ENCODE measurements around the gene ZNF319. TPM values are rescaled to one million over a fixed set of nuclear protein-coding genes. Genes with fewer than 3 reads are reported as not detected.

The ZNF319 gene
- total and polyA plus RNA-seq, 2 of the 8 experiments (the other 6 are each of a cell fraction or from before 2014, with no cell fraction given) = 3.3 to 5.5 TPM

- DNase-seq (ENCODE audit: low read depth in 1 of 2, low spot score in 2 of 2) = no peak
- ChIA-PET POLR2A (ENCODE audit: partially characterized antibody) (interaction anchor here (1.2 to 1.4 kb wide), 2 partner anchors 9 to 25 kb away, joined by 3 read pairs; partner anchors contain the start of gene CNGB1), CTCF (ENCODE audit: partially characterized antibody) (interaction anchor here (0.8 to 5.2 kb wide), 19 partner anchors 8 to 154 kb away, joined by 3 to 28 read pairs (median 4); partner anchors contain the start of gene CNGB1)
- no peak overlapping the region for H4K8ac ChIP-seq (ENCODE audit: extremely low read depth, insufficient read depth, low read length)
- no peak overlapping the region for H2BK120ac ChIP-seq (replicated peaks; ENCODE audit: low read depth, low read length)
- no peak overlapping the region for H4K5ac ChIP-seq (ENCODE audit: insufficient read length, low read depth, low read length)
- no peaks in the 10 kb centered on the region for H3K23me2 ChIP-seq (ENCODE audit: low read depth, low read length)
- WGBS, 2 experiments (ENCODE audit: extremely low coverage in 1 of 2, insufficient coverage in 1 of 2, insufficient read length in 1 of 2, insufficient replicate concordance in 2 of 2, low coverage in 1 of 2, low lambda C conversion rate in 2 of 2, missing lambda C conversion rate in 1 of 2) = 64% methylated on average over 7 of the region's 7 CpGs; no CpG with 5 or more reads in 1 of the 2 experiments
- H2AFZ ChIP-seq (ENCODE audit: low read length) = no peak overlapping the region
- H3K4me1 ChIP-seq (replicated peaks in 1 of 4; ENCODE audit: control insufficient read depth in 3 of 4, insufficient read depth in 4 of 4, low read length in 3 of 4) = no peaks in the 10 kb centered on the region; a peak in 1 of 7 replicates
- no peaks in the 10 kb centered on the region for H3K27me3 ChIP-seq (replicated peaks in 1 of 4; ENCODE audit: control insufficient read depth in 3 of 4, extremely low read depth in 1 of 4, insufficient read depth in 3 of 4, low read length in 3 of 4)
- no peak for FAIRE-seq
- no peaks in the 10 kb centered on the region for H4K20me1 ChIP-seq (replicated peaks in 1 of 2; ENCODE audit: control insufficient read depth in 1 of 2, insufficient read depth in 2 of 2, low read length in 2 of 2)
- H3K4me2 ChIP-seq (ENCODE audit: insufficient read depth in 1 of 2, low read depth in 2 of 2, low read length in 2 of 2) = no peak overlapping the region
- H2BK5ac ChIP-seq (ENCODE audit: low read depth, low read length) = no peak overlapping the region
- no peak overlapping the region for H2BK15ac ChIP-seq (ENCODE audit: low read length)
- no peak overlapping the region for H2AK5ac ChIP-seq (ENCODE audit: low read depth, low read length)
- no peaks in the 10 kb centered on the region for H3K9me3 ChIP-seq (ENCODE audit: insufficient read depth in 2 of 2, low read depth in 1 of 2, low read length in 1 of 2)
- no peak overlapping the region for H2BK20ac ChIP-seq (ENCODE audit: low read length)
- H3K23ac ChIP-seq (ENCODE audit: insufficient read length) = no peak overlapping the region
- H3K79me2 ChIP-seq (ENCODE audit: control insufficient read depth in 1 of 2, insufficient read depth in 2 of 2, low read length in 2 of 2) = no peaks in the 10 kb centered on the region
- H3K4ac ChIP-seq (replicated peaks; ENCODE audit: insufficient read length, low read depth, low read length) = no peak overlapping the region
- no peak overlapping the region for H3K14ac ChIP-seq (ENCODE audit: insufficient read length)
- no peak overlapping the region for H3K4me3 ChIP-seq (ENCODE audit: extremely low read depth in 1 of 4, insufficient read depth in 2 of 4, low read depth in 3 of 4, low read length in 4 of 4)
- H3K79me1 ChIP-seq (ENCODE audit: low read depth, low read length) = no peaks in the 10 kb centered on the region
- no peak overlapping the region for H4K91ac ChIP-seq (replicated peaks; ENCODE audit: insufficient read length, low read length)
- no peaks in the 10 kb centered on the region for H3K36me3 ChIP-seq (ENCODE audit: control insufficient read depth in 2 of 4, insufficient read depth in 4 of 4, low read length in 3 of 4)
- no peak overlapping the region for H3K18ac ChIP-seq (ENCODE audit: extremely low read depth, low read length)
- H2BK12ac ChIP-seq (ENCODE audit: low read depth, low read length) = no peak overlapping the region
- no peak overlapping the region for H3K56ac ChIP-seq (replicated peaks; ENCODE audit: insufficient read length, low read depth, low read length)
- H3K27ac ChIP-seq (ENCODE audit: low read depth, low read length) = no peak overlapping the region
- no peak overlapping the region for H3K9ac ChIP-seq (replicated peaks in 1 of 4; ENCODE audit: extremely low read depth in 1 of 4, low read depth in 3 of 4, low read length in 3 of 4)
- TF ChIP-seq RXRA (IDR thresholded peaks at IDR 0.05; ENCODE audit: insufficient read depth, low read depth, low read length) (no peak), MAX (IDR thresholded peaks at IDR 0.05) (no peak), RAD21 (IDR thresholded peaks at IDR 0.05 in 1 of 2, conservative IDR thresholded peaks at IDR 0.05 in 1 of 2; ENCODE audit: low read depth in 2 of 2, low read length in 2 of 2) (peak; percentile 17 to 39; a peak in 2 of 4 replicates), ASH2L (IDR thresholded peaks at IDR 0.05; ENCODE audit: low read length) (no peak), CEBPB (IDR thresholded peaks at IDR 0.05; ENCODE audit: low read depth, low read length) (peak; percentile 80), EP300 (IDR thresholded peaks at IDR 0.05; ENCODE audit: borderline replicate concordance in 1 of 2, low read depth in 2 of 2, low read length in 2 of 2) (no peak), SP4 (IDR thresholded peaks at IDR 0.05; ENCODE audit: low read length) (no peak), SUZ12 (IDR thresholded peaks at IDR 0.05; ENCODE audit: low read length) (no peak), EZH2 (IDR thresholded peaks at IDR 0.05; ENCODE audit: low read depth, low read length, severe bottlenecking) (no peak), JUND (IDR thresholded peaks at IDR 0.05; ENCODE audit: low read length) (no peak), CTCF (IDR thresholded peaks at IDR 0.05; ENCODE audit: control extremely low read depth in 1 of 3, insufficient read depth in 1 of 3, low read depth in 1 of 3, low read length in 3 of 3) (peak; percentile 48 to 56 (median 48); a peak in 3 of 4 replicates)
These were observed 54.7 kb downstream of the ZNF319 start for GRCh38 chr16:57945740-57946138.
